CD4-positive, CD25-positive, alpha-beta regulatory T cell (primary cell): ENCODE measurements around the gene UPK3A. TPM values are rescaled to one million over a fixed set of nuclear protein-coding genes. Genes with fewer than 3 reads are reported as not detected.

Experiments used
- ATAC-seq, 2 donors: fragments of 150-1000 bp; cut with Tn5 transposase; one replicate each; pipeline ENCODE4 v1.10.0; 2021; ENCODE audit warnings: low read depth in 2 of 2, moderate number of reproducible peaks in 2 of 2, moderate library complexity in 1 of 2
- DNase-seq, 3 donors: peaks; one replicate each; pipeline versions ENCODE4 v3.0.0 to v3.0.0-alpha.2; 2012 to 2022; ENCODE audit warnings: mixed read lengths in 1 of 3
- H3K27ac ChIP-seq: one replicate; pipeline ENCODE4 v1.7.0; 2013; ENCODE audit warnings: mild to moderate bottlenecking, low read length; ENCODE audit not compliant: insufficient read depth, poor library complexity, severe bottlenecking
- H3K27me3 ChIP-seq: one replicate; pipeline ENCODE4 v1.7.0; 2013; ENCODE audit warnings: low read length; ENCODE audit not compliant: control insufficient read depth, insufficient read depth
- H3K36me3 ChIP-seq: one replicate; pipeline ENCODE4 v1.7.0; 2013; ENCODE audit warnings: mild to moderate bottlenecking, low read length, moderate library complexity; ENCODE audit not compliant: control insufficient read depth, insufficient read depth
- H3K4me1 ChIP-seq: 2 replicates; pipeline ENCODE4 v1.7.0; 2013; ENCODE audit warnings: mild to moderate bottlenecking, low read length; ENCODE audit not compliant: insufficient read depth, control insufficient read depth, poor library complexity, severe bottlenecking
- H3K4me3 ChIP-seq: one replicate; pipeline ENCODE4 v1.7.0; 2013; ENCODE audit warnings: low read depth, mild to moderate bottlenecking, low read length, moderate library complexity
- H3K9me3 ChIP-seq, 2 experiments: 1 replicate in 1 of 2; 2 replicates in 1 of 2; pipeline ENCODE4 v1.7.0; 2013; ENCODE audit warnings: low read length in 2 of 2, mild to moderate bottlenecking in 1 of 2, moderate library complexity in 1 of 2; ENCODE audit not compliant: control insufficient read depth in 2 of 2
- H3K27ac Mint-ChIP-seq, 3 donors: one replicate each; pipeline ENCODE4 v1.8.0; 2020 to 2022; ENCODE audit warnings: mild to moderate bottlenecking in 3 of 3, mixed read lengths in 3 of 3, moderate library complexity in 2 of 3
- H3K27me3 Mint-ChIP-seq: one replicate; pipeline ENCODE4 v1.8.0; 2022; ENCODE audit warnings: mild to moderate bottlenecking, mixed read lengths
- H3K36me3 Mint-ChIP-seq: one replicate; pipeline ENCODE4 v1.8.0; 2020; ENCODE audit warnings: mixed read lengths
- H3K4me1 Mint-ChIP-seq, 4 donors: one replicate each; pipeline ENCODE4 v1.8.0; 2020 to 2022; ENCODE audit warnings: mixed read lengths in 4 of 4, mild to moderate bottlenecking in 1 of 4
- H3K4me3 Mint-ChIP-seq, 4 donors: one replicate each; pipeline ENCODE4 v1.8.0; 2020 to 2022; ENCODE audit warnings: mild to moderate bottlenecking in 4 of 4, mixed read lengths in 4 of 4, moderate library complexity in 3 of 4
- H3K9me3 Mint-ChIP-seq, 7 donors: one replicate each; pipeline ENCODE4 v1.8.0; 2020 to 2022; ENCODE audit warnings: mixed read lengths in 7 of 7, mild to moderate bottlenecking in 3 of 7, moderate library complexity in 2 of 7
- polyA plus RNA-seq, 4 donors: library from polyadenylated mRNA; unstranded; fragments of 300-500 nt; fragmentation: Illumina TruSeq; gene quantifications; one replicate each; pipeline ENCODE4 v1.2.3, GENCODE V29; 2021
- total RNA-seq: library from RNA; stranded (reverse); gene quantifications from one replicate; pipeline ENCODE4 v1.2.3, GENCODE V29; 2022

UPK3A gene
- total and polyA plus RNA-seq, 5 donors from 2014 or later, result not detected

DNA sequence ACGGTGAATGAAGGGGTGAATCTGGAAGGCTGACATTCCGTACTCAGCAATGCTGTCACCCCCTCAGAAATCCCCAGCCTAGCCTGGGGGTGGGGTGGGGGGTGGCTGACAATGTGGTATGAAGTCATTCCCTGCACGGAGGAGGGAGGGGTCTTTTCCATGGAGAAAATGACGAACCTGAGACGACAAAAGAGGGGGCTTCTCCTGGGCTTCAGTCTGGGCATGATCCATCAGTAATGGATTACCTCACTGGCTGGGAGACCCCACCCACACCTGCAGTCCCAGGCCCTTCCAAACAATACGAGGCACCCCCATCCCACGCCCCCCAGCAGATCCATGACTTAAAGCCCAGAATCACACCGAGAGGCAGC, 45.1 kb upstream of the UPK3A start:
- H3K36me3 ChIP-seq, result no peaks in the 10 kb centered on the region
- H3K27ac ChIP-seq, result no peak overlapping the region
- H3K4me3 Mint-ChIP-seq, result peak overlapping the region; percentile 88 to 97 (median 94)
- ATAC-seq (no peak), DNase-seq (no peak)
- H3K4me1 Mint-ChIP-seq, result peaks cover 0 to 47% (median 19%) of the 10 kb centered on the region in 4 donors
- no peaks in the 10 kb centered on the region for H3K9me3 Mint-ChIP-seq
- H3K9me3 ChIP-seq, result no peaks in the 10 kb centered on the region
- H3K36me3 Mint-ChIP-seq, result peaks cover 4% of the 10 kb centered on the region
- H3K4me3 ChIP-seq, result no peak overlapping the region
- H3K27me3 Mint-ChIP-seq, result peaks cover 4% of the 10 kb centered on the region
- H3K27ac Mint-ChIP-seq, result peak overlapping the region in 1 of 3 donors; percentile 83
- peaks cover 17% of the 10 kb centered on the region for H3K4me1 ChIP-seq
- H3K27me3 ChIP-seq, result no peaks in the 10 kb centered on the region

- Histone ChIP-seq H3K4me3 (no peak overlapping the region), H3K36me3 (no peaks in the 10 kb centered on the region), H3K27me3 (no peaks in the 10 kb centered on the region), H3K9me3 (no peaks in the 10 kb centered on the region), H3K27ac (no peak overlapping the region), H3K4me1 (peaks cover 17% of the 10 kb centered on the region)
- H3K4me1 Mint-ChIP-seq, result peaks cover 0 to 47% (median 18%) of the 10 kb centered on the region in 4 donors
- DNase-seq, result peak in 2 of 3 donors; percentile 34 to 53
- ATAC-seq, result peak; percentile 42 to 49
- peaks cover 4% of the 10 kb centered on the region for H3K36me3 Mint-ChIP-seq
- H3K9me3 Mint-ChIP-seq, result no peaks in the 10 kb centered on the region
- peak overlapping the region; percentile 88 to 97 (median 94) for H3K4me3 Mint-ChIP-seq
- H3K27ac Mint-ChIP-seq, result peak overlapping the region; percentile 75 to 91 (median 83)
- peaks cover 4% of the 10 kb centered on the region for H3K27me3 Mint-ChIP-seq
These were observed 44.5 kb upstream of the UPK3A start for GRCh38 chr22:45240104-45240809.

DNA sequence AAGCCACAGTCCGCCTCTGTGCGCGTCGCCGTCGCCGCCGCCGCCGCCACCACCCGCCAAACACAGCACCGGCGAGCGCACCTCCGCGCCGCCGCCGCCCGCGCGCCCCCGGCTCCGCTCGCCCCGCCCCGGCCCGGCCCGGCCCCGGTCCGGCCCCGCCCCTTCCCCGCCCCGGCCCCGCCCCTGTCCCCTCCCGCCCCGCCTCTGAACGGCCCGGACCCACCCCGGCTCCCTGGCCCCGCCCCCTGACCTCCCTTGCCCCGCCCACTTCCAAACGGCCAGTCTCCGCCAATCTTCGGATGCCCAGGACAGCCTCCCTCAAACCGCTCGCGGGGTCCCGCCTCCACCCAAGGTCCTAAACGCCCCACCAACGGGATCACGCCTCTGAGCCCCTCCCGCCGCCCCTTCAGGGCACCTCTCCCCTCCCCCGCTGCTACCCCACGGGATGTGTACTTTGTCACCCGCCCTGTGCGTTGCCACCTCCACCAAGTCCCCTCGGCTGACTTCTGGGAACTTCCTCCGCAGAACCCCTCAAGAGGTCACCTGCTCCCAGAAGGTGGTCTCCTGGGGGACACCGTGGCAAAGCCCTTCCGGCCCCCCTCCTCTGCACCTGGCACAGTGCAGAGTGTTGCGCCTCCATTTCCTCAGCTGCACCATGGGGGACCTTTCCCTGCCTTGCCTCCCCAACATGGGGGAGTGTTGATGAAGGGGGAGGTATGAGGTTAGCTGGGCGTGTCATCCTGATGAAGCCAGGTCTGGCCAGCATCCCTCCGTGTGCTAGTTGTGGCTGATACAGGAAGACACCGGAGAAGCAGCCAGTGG, 43.7 kb upstream of the UPK3A start, which contains the start of gene KIAA0930:
TSS of gene KIAA0930 (minus strand) at position 85 of the 822 bp plus-strand sequence. CDS start 191 bp downstream, outside the sequence.
- Mint-ChIP-seq H3K36me3 (peaks cover 4% of the 10 kb centered on the region), H3K27me3 (peaks cover 4% of the 10 kb centered on the region), H3K27ac (peak within 1 kb of the TSS; percentile 87 to 95 (median 93)), H3K9me3 (no peaks in the 10 kb centered on the region), H3K4me1 (peaks cover 0 to 41% (median 19%) of the 10 kb centered on the region in 4 donors), H3K4me3 (peak within 1 kb of the TSS; percentile 88 to 97 (median 94))
- no peaks in the 10 kb centered on the region for H3K27me3 ChIP-seq
- H3K27ac ChIP-seq, result peak within 1 kb of the TSS; percentile 72
- H3K4me3 ChIP-seq, result no peak within 1 kb of the TSS
- no peaks in the 10 kb centered on the region for H3K9me3 ChIP-seq
- peak; percentile 69 for ATAC-seq
- peaks cover 17% of the 10 kb centered on the region for H3K4me1 ChIP-seq
- H3K36me3 ChIP-seq, result no peaks in the 10 kb centered on the region
- peak; percentile 75 to 83 (median 83) for DNase-seq

- no peak overlapping the region for H3K4me3 ChIP-seq
- H3K9me3 ChIP-seq, result no peaks in the 10 kb centered on the region
- ATAC-seq (no peak), DNase-seq (no peak)
- no peaks in the 10 kb centered on the region for H3K27me3 ChIP-seq
- no peak overlapping the region for H3K27ac ChIP-seq
- H3K27me3 Mint-ChIP-seq, result no peaks in the 10 kb centered on the region
- H3K9me3 Mint-ChIP-seq, result no peaks in the 10 kb centered on the region
- peak overlapping the region in 2 of 3 donors; percentile 76 to 93 for H3K27ac Mint-ChIP-seq
- H3K4me1 Mint-ChIP-seq, result peaks cover 0 to 31% (median 22%) of the 10 kb centered on the region in 4 donors
- peaks cover 24% of the 10 kb centered on the region for H3K4me1 ChIP-seq
- H3K36me3 ChIP-seq, result no peaks in the 10 kb centered on the region
- H3K36me3 Mint-ChIP-seq, result peaks cover 4% of the 10 kb centered on the region
- H3K4me3 Mint-ChIP-seq, result peak overlapping the region; percentile 33 to 79 (median 59)
These were observed 42.0 kb upstream of the UPK3A start for GRCh38 chr22:45242778-45243191.

- Mint-ChIP-seq H3K27ac (peak overlapping the region in 1 of 3 donors; percentile 58), H3K9me3 (no peaks in the 10 kb centered on the region), H3K4me3 (peak overlapping the region in 1 of 4 donors; percentile 74), H3K4me1 (peaks cover 0 to 26% (median 10%) of the 10 kb centered on the region in 4 donors), H3K27me3 (no peaks in the 10 kb centered on the region), H3K36me3 (no peaks in the 10 kb centered on the region)
- Histone ChIP-seq H3K27ac (no peak overlapping the region), H3K36me3 (no peaks in the 10 kb centered on the region), H3K27me3 (no peaks in the 10 kb centered on the region), H3K4me1 (peaks cover 18% of the 10 kb centered on the region), H3K9me3 (no peaks in the 10 kb centered on the region), H3K4me3 (no peak overlapping the region)
- DNase-seq (no peak), ATAC-seq (no peak)
These were observed 39.8 kb upstream of the UPK3A start for GRCh38 chr22:45244916-45245315.

GRCh38 chr22:45246060-45246985, 38.4 kb upstream of the UPK3A start:
- Histone ChIP-seq H3K9me3 (no peaks in the 10 kb centered on the region), H3K27ac (peak overlapping the region; percentile 11), H3K27me3 (no peaks in the 10 kb centered on the region), H3K4me3 (no peak overlapping the region), H3K36me3 (no peaks in the 10 kb centered on the region), H3K4me1 (peaks cover 11% of the 10 kb centered on the region)
- Mint-ChIP-seq H3K4me1 (peaks cover 0 to 23% (median 6%) of the 10 kb centered on the region in 4 donors), H3K27me3 (no peaks in the 10 kb centered on the region), H3K4me3 (peak overlapping the region in 1 of 4 donors; percentile 44), H3K9me3 (no peaks in the 10 kb centered on the region), H3K27ac (peak overlapping the region; percentile 23 to 99 (median 47)), H3K36me3 (no peaks in the 10 kb centered on the region)
- DNase-seq, result no peak
- no peak for ATAC-seq
